IMR-90 (cell line): ENCODE data around the gene MAN2A2. TPM values are rescaled to one million over a fixed set of nuclear protein-coding genes. Genes with fewer than 3 reads are reported as not detected.

Source experiments
- ATAC-seq: fragments of 200-7000 bp; cut with Tn5 transposase; 2 replicates; pipeline ENCODE4 v1.9.1; 2020; ENCODE audit warnings: low read depth, mild to moderate bottlenecking, moderate library complexity
- BruUV-seq: library from RNA; stranded (reverse); fragments of 400-500 nt; replicated peaks from 2 replicates; lab custom pipeline; 2021; lab: Mats Ljungman, UMichigan
- CTCF ChIA-PET: fragments of 300-600 bp; formaldehyde crosslinking; extraction: SDS; loops from one replicate; lab custom pipeline; 2021; ENCODE audit warnings: antibody characterized with exemption; lab: Yijun Ruan, JAX
- POLR2A ChIA-PET: fragments of 300-600 bp; sonication (Branson Sonifier 250); formaldehyde crosslinking; loops from one replicate; lab custom pipeline; 2022; ENCODE audit warnings: antibody characterized with exemption; ENCODE audit not compliant: unreplicated experiment; lab: Charles Lee
- DNase-seq: peaks from one replicate; pipeline ENCODE4 v3.0.0; 2013
- H2AFZ ChIP-seq: replicated peaks from 2 replicates; pipeline ENCODE3; 2013; ENCODE audit warnings: low read length, mild to moderate bottlenecking; ENCODE audit not compliant: poor library complexity
- H2AK5ac ChIP-seq: 2 replicates; pipeline ENCODE4 v1.6.1; 2013; ENCODE audit warnings: low read depth, low read length, inconsistent platforms
- H2AK9ac ChIP-seq: replicated peaks from 2 replicates; pipeline ENCODE3; 2013; ENCODE audit warnings: mild to moderate bottlenecking, low read depth, low read length, moderate library complexity; ENCODE audit not compliant: poor library complexity
- H2BK120ac ChIP-seq: 2 replicates; pipeline ENCODE4 v1.6.1; 2013; ENCODE audit warnings: low read depth, low read length, inconsistent platforms
- H2BK15ac ChIP-seq: 3 replicates; pipeline ENCODE4 v1.6.1; 2013; ENCODE audit warnings: low read depth, low read length, inconsistent platforms
- H2BK20ac ChIP-seq: 2 replicates; pipeline ENCODE4 v1.6.1; 2013; ENCODE audit warnings: low read depth, mild to moderate bottlenecking, inconsistent platforms, low read length, moderate library complexity
- H2BK5ac ChIP-seq: 2 replicates; pipeline ENCODE4 v1.6.1; 2013; ENCODE audit warnings: mild to moderate bottlenecking, low read depth, low read length, inconsistent platforms; ENCODE audit not compliant: poor library complexity, severe bottlenecking
- H3K14ac ChIP-seq: replicated peaks from 2 replicates; pipeline ENCODE4 v1.6.1; 2013; ENCODE audit warnings: low read depth, low read length, inconsistent platforms
- H3K18ac ChIP-seq: 2 replicates; pipeline ENCODE4 v1.6.1; 2013; ENCODE audit warnings: low read depth, low read length, control low read depth
- H3K23ac ChIP-seq: 2 replicates; pipeline ENCODE4 v1.6.1; 2013; ENCODE audit warnings: low read depth, low read length, inconsistent platforms
- H3K27ac ChIP-seq: 2 replicates; pipeline ENCODE4 v1.5.1; 2013; ENCODE audit warnings: mild to moderate bottlenecking, control low read depth, low read length; ENCODE audit not compliant: insufficient read depth
- H3K27me3 ChIP-seq: 2 replicates; pipeline ENCODE4 v1.6.1; 2013; ENCODE audit warnings: low read length; ENCODE audit not compliant: control insufficient read depth, insufficient read depth
- H3K36me3 ChIP-seq: 2 replicates; pipeline ENCODE4 v1.6.1; 2013; ENCODE audit warnings: low read length, mixed read lengths; ENCODE audit not compliant: control insufficient read depth, insufficient read depth
- H3K4ac ChIP-seq: 2 replicates; pipeline ENCODE4 v1.6.1; 2013; ENCODE audit warnings: low read depth, low read length, inconsistent platforms
- H3K4me1 ChIP-seq: 2 replicates; pipeline ENCODE4 v1.6.1; 2013; ENCODE audit warnings: low read length, mixed read lengths; ENCODE audit not compliant: control insufficient read depth, insufficient read depth
- H3K4me2 ChIP-seq: 2 replicates; pipeline ENCODE4 v1.6.1; 2013; ENCODE audit warnings: low read depth, mild to moderate bottlenecking, control low read depth, low read length, moderate library complexity
- H3K4me3 ChIP-seq: 2 replicates; pipeline ENCODE4 v1.5.1; 2013; ENCODE audit warnings: low read depth, mild to moderate bottlenecking, control low read depth, low read length, moderate library complexity; ENCODE audit not compliant: insufficient read depth
- H3K56ac ChIP-seq: 2 replicates; pipeline ENCODE4 v1.6.1; 2013; ENCODE audit warnings: low read length, inconsistent platforms; ENCODE audit not compliant: insufficient read depth; ENCODE audit errors: extremely low read depth
- H3K79me1 ChIP-seq, 2 experiments: 2 replicates each; pipeline ENCODE4 v1.6.1; 2013; ENCODE audit warnings: low read length in 2 of 2, inconsistent platforms in 1 of 2, low read depth in 1 of 2
- H3K9ac ChIP-seq: 2 replicates; pipeline ENCODE4 v1.6.1; 2013; ENCODE audit warnings: low read depth, low read length, control low read depth
- H3K9me1 ChIP-seq: 2 replicates; pipeline ENCODE4 v1.6.1; 2013; ENCODE audit warnings: low read length, inconsistent platforms; ENCODE audit not compliant: insufficient read depth
- H3K9me3 ChIP-seq: 2 replicates; pipeline ENCODE4 v1.6.1; 2013; ENCODE audit warnings: low read length; ENCODE audit not compliant: control insufficient read depth, insufficient read depth
- H4K20me1 ChIP-seq: 2 replicates; pipeline ENCODE4 v1.6.1; 2013; ENCODE audit warnings: low read length, inconsistent platforms; ENCODE audit not compliant: insufficient read depth
- H4K5ac ChIP-seq: 2 replicates; pipeline ENCODE4 v1.6.1; 2013; ENCODE audit warnings: mild to moderate bottlenecking, low read depth, low read length, control low read depth
- H4K8ac ChIP-seq, 2 experiments: 2 replicates each; pipeline ENCODE4 v1.6.1; 2013; ENCODE audit warnings: low read depth in 2 of 2, low read length in 2 of 2, control low read depth in 1 of 2, inconsistent platforms in 1 of 2
- H4K91ac ChIP-seq: 2 replicates; pipeline ENCODE4 v1.6.1; 2013; ENCODE audit warnings: low read depth, low read length, inconsistent platforms; ENCODE audit not compliant: insufficient read depth
- MAFK ChIP-seq: IDR thresholded peaks from 2 replicates; pipeline ENCODE4 v1.6.1; 2012; ENCODE audit warnings: low read depth, low read length, improper control_type of control experiment
- RFX5 ChIP-seq: IDR thresholded peaks from 2 replicates; pipeline ENCODE4 v1.8.0; 2012; ENCODE audit warnings: low read depth, mild to moderate bottlenecking, low read length, moderate library complexity
- WGBS, 2 experiments: methylation state at CpG; one replicate each; pipeline versions ENCODE4 v1.1.5 to v1.1.7; 2013; ENCODE audit warnings: missing lambda C conversion rate in 2 of 2; ENCODE audit not compliant: insufficient read length in 1 of 2; ENCODE audit errors: extremely low coverage in 2 of 2; 5-methylcytosine and 5-hydroxymethylcytosine counted together
- dilution Hi-C: fragments of 300-500 bp; cut with HindIII; formaldehyde crosslinking; loops from one replicate; pipeline ENCODE4 v1.14.3; 2018; ENCODE audit warnings: low sequenced_read_pairs; ENCODE audit not compliant: unreplicated experiment
- in situ Hi-C: fragments of 300-500 bp; cut with MboI; formaldehyde crosslinking; loops from 3 replicates; pipeline ENCODE4 v1.14.3; 2019; ENCODE audit warnings: low sequenced_read_pairs, inconsistent platforms, mixed read lengths
- intact Hi-C: fragments of 100-400 bp; cut with micrococcal nuclease; formaldehyde crosslinking; loops from 2 replicates; pipeline ENCODE4 v1.10.0; 2022
- polyA plus RNA-seq, 3 experiments: library from polyadenylated mRNA; depleted of rRNA; stranded (reverse); fragments of >200 nt; gene quantifications; 2 replicates each; pipeline ENCODE4 v1.2.3, GENCODE V29; 2012; ENCODE audit warnings: low replicate concordance in 1 of 3
- total RNA-seq: library from RNA; depleted of rRNA; stranded (reverse); fragments of >200 nt; gene quantifications from 2 replicates; pipeline ENCODE4 v1.2.3, GENCODE V29; 2012

The MAN2A2 gene
- total and polyA plus RNA-seq, 2 of the 4 experiments (the other 2 are of a cell fraction) = 3.4 to 52.5 TPM

DNA sequence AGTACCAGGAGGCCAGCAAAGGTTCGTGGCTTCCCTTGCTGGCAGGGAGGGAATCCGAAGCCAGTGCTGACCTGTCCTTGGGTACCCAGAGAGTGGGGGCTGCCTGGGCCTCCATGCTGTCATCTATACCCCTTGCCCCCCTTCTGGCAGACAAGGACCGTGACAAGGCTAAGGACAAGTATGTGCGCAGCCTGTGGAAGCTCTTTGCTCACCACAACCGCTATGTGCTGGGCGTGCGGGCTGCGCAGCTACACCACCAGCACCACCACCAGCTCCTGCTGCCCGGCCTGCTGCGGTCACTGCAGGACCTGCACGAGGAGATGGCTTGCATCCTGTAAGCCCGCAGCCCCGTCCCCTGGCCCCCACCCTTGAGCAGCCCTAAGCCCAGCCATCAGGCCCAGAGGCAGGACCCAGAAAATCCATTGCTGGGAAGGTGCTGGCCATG is 16.0 kb upstream of the MAN2A2 start:
- H3K27ac ChIP-seq = no peak overlapping the region
- DNase-seq = no peak
- no peak overlapping the region for H3K23ac ChIP-seq
- no peak overlapping the region for H3K14ac ChIP-seq
- H3K4me2 ChIP-seq = no peak overlapping the region
- H3K9me3 ChIP-seq = no peaks in the 10 kb centered on the region
- H2AK5ac ChIP-seq = no peak overlapping the region
- H3K18ac ChIP-seq = no peak overlapping the region
- peaks cover 9% of the 10 kb centered on the region; the same call in 1 of the 2 replicates for H3K36me3 ChIP-seq
- dilution Hi-C loops = no loop called here
- in situ Hi-C loops = loop anchor here (5.0 to 25.0 kb wide), 3 partner anchors 245 to 575 kb away; no protein-coding TSS in a partner anchor
- H3K4ac ChIP-seq = no peak overlapping the region
- H3K56ac ChIP-seq = no peak overlapping the region
- no peak for ATAC-seq
- H4K91ac ChIP-seq = no peak overlapping the region
- WGBS, 2 experiments = 42% methylated on average over 2 of the region's 13 CpGs; no CpG with 5 or more reads in 1 of the 2 experiments
- intact Hi-C loops = loop anchor here (5.0 kb wide), 3 partner anchors 170 to 395 kb away; partner anchors contain the start of gene BLM
- CTCF ChIA-PET = interaction anchor here (2.7 kb wide), 1 partner anchor 239 kb away, joined by 13 read pairs; no protein-coding TSS in a partner anchor
- H3K4me3 ChIP-seq = no peak overlapping the region
- H3K9me1 ChIP-seq = no peaks in the 10 kb centered on the region
- no peak overlapping the region for H2AFZ ChIP-seq
- H3K27me3 ChIP-seq = no peaks in the 10 kb centered on the region
- no peak overlapping the region for H2BK120ac ChIP-seq
- peak overlapping the region; percentile 69 for H2AK9ac ChIP-seq
- H2BK15ac ChIP-seq = no peak overlapping the region
- TF ChIP-seq RFX5 (no peak), MAFK (no peak)
- H3K4me1 ChIP-seq = peaks cover 16% of the 10 kb centered on the region
- peaks cover 9 to 16% of the 10 kb centered on the region in 2 experiments; a peak in 3 of 4 replicates for H3K79me1 ChIP-seq
- POLR2A ChIA-PET = no interaction called here
- H4K5ac ChIP-seq = no peak overlapping the region
- H4K8ac ChIP-seq = no peak overlapping the region
- H3K9ac ChIP-seq = no peak overlapping the region
- BruUV-seq = no TSS peak
- H4K20me1 ChIP-seq = no peaks in the 10 kb centered on the region
- H2BK20ac ChIP-seq = no peak overlapping the region
- no peak overlapping the region for H2BK5ac ChIP-seq
